HG03378 (cell line): ENCODE measurements around the gene CARD9.
"Not testable (repeated sequence)": the region's sequence is repeated elsewhere in the genome, so short reads cannot be mapped to it uniquely, and the experiment has no call there.

Source experiments
- ATAC-seq: cut with Tn5 transposase; IDR thresholded peaks from one replicate; pipeline ENCODE4 v1.9.1; 2021; ENCODE audit warnings: mild to moderate bottlenecking, moderate library complexity; ENCODE audit not compliant: unreplicated experiment

Gene CARD9, protein sequence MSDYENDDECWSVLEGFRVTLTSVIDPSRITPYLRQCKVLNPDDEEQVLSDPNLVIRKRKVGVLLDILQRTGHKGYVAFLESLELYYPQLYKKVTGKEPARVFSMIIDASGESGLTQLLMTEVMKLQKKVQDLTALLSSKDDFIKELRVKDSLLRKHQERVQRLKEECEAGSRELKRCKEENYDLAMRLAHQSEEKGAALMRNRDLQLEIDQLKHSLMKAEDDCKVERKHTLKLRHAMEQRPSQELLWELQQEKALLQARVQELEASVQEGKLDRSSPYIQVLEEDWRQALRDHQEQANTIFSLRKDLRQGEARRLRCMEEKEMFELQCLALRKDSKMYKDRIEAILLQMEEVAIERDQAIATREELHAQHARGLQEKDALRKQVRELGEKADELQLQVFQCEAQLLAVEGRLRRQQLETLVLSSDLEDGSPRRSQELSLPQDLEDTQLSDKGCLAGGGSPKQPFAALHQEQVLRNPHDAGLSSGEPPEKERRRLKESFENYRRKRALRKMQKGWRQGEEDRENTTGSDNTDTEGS

GRCh38 chr9:136373300-136374182 lies at the start of gene CARD9:
Gene CARD9, minus strand, starts transcription at chr9:136373669. Its CDS starts 1,591 bp downstream, at chr9:136372078.
- no peak for ATAC-seq

GRCh38 chr9:136422876-136423275 lies 49.4 kb upstream of the CARD9 start:
- ATAC-seq, result no peak

DNA sequence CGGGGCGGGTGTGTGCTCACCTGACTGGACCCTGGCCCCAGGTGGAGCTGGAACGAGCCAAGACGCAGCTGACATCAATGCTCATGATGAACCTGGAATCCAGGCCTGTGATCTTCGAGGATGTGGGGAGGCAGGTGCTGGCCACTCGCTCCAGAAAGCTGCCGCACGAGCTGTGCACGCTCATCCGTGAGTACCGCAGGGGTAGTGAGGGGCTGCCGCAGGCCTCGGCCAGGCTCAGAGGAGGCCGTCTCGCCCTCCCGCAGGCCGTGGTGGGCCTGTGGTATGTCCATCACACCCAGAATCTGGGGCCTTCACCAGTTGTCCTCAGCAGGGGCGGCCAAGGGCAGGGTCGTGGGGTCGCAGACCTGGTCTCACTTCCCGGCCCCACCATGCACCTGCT lies 48.3 kb upstream of the CARD9 start:
- no peak for ATAC-seq

DNA sequence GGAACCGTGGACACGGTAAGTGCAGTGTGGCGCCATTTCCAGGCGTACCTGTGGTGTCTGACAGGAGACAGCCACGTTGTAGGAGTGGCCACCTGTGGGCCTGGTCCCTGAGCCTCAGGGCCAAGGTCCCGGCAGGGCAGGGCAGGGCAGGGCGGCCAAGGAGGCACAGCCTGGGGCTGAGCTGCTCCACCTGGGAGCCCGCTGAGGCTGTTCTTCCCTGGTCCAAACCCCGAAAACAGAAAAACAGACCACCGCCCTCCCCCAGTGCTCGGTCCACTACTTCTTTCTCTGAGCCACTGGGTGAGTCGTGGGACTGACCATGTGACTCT lies 45.6 kb upstream of the CARD9 start:
- ATAC-seq, result no peak

GRCh38 chr9:136418182-136419091 lies 45.0 kb upstream of the CARD9 start:
- no peak for ATAC-seq

DNA sequence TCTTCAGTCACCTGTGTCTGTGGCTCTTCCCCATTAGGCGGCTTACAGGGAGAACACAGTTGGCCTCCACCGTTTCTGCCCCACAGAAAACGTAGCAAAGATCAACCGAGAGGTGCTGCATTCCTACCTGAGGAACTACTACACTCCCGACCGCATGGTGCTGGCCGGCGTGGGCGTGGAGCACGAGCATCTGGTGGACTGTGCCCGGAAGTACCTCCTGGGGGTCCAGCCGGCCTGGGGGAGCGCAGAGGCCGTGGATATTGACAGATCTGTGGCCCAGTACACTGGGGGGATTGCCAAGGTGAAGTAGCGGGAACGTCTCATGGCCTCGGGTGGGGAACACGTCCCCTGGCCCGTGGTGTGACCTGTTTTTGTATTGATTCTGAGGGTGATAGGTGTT lies 43.4 kb upstream of the CARD9 start:
- no peak for ATAC-seq

- ATAC-seq, result no peak
These were observed 43.0 kb upstream of the CARD9 start for GRCh38 chr9:136416427-136416826.

DNA sequence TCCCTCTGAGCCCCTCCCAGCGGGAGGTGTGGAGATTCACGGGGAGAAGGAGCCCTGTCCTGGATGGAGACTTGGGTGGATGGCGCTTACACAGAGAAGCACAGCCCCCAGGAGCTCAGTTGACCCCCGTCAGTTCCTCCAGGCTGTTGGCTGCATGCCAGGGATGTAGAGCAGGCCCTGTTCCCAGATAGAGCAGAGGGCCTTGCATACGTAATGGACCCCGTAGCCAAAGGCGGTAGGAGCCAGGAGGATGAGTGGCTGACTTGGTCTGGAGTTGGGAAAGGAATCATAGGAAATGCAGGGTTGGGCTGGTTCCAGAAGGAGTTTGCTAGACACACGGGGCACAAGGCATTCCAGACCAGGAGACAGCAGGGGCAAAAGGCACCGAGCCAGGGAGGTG lies 39.5 kb upstream of the CARD9 start:
- ATAC-seq, result no peak

- ATAC-seq, result no peak
These were observed 37.9 kb upstream of the CARD9 start for GRCh38 chr9:136411378-136411777.

DNA sequence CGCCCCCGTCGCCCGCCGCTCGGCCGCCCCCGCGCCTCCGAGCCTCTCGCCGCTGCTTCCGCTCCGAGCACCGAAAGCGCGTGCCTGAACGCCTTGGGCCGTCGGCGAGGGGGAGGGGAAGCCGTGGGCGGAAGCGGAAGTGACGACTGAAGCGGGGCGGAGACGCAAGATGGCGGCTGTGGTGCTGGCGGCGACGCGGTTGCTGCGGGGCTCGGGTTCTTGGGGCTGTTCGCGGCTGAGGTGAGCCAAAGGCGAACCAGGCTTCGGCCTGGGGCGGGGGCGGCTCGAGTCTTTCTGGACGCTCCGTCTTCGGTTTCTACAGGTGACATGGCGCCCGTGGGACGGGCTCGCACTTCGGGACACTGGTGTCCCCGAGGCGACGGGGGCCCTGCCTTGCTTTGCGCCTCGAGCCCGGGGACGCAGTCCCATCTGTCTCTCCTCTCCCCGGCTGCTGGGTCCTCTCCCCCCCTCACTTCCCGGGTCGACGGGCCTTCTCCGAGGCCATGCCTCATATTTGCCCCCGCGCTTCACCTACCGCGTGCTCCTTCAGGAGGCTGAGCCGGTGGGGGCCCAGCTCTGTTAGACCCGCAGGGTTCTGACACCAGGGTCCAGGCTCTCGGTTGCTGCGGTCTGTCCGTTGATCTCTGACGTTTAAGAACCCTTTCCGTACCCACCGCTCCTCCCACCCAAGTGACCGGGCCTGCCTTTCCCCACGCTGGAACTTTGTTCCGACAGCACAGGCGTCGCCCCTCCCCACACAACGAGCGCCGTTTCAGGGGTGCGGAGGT lies 37.2 kb upstream of the CARD9 start, which contains the start of the genes ENTR1 and PMPCA:
ENTR1 (minus strand) TSS at position 115 of the 788 bp plus-strand sequence. CDS start 217 bp downstream, outside the sequence.
PMPCA (plus strand) TSS at position 159 of the 788 bp plus-strand sequence; CDS start at position 170, 11 bp downstream.
- ATAC-seq, result peak; percentile 50

DNA sequence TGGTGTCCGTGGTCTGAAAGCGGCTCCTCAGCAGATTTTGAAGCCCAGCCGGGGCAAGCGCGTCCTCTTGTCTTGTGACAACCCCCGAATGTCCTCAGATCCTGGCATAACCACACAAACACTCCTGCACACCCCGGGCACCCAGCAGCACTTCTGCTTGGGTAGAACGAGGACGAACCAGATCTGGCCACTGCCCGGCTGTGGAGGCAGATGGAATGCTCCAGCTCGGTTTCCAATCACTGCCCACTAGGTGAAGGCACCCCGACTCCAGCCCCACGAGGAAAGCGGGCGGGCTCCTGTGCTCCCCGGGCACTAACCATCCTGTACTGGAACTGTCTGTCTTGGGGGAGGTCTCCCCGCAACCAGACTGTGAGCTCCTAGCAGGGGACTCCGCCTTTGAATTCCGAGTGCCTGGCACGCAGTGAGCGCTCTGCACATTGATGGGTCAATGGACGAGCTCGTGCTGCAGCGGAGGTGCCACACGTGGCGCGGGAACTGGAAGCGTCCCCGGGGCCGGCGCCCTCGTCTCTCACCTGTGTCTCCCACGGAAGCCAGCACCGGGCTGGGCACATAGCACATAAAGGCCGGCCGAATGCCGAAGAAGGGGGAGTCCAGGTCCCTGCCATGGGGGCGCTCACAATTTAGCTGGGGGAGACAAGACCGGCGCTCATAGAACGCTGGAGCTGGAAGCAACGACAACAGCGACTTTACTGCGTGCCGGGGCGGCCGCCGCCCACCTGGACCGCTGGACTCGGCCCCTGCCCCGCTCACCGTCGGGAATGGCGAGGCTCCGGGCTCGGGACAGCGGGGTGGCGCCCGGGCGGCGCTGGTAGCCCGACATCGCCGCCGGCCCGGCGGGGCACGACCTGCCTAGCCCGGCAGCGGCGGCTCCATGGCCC lies 36.3 kb upstream of the CARD9 start:
- ATAC-seq, result no peak

GRCh38 chr9:136407911-136408310 lies 34.4 kb upstream of the CARD9 start:
- no peak for ATAC-seq

- ATAC-seq, result not testable (repeated sequence)
These were observed 33.6 kb upstream of the CARD9 start for GRCh38 chr9:136407061-136407460.

DNA sequence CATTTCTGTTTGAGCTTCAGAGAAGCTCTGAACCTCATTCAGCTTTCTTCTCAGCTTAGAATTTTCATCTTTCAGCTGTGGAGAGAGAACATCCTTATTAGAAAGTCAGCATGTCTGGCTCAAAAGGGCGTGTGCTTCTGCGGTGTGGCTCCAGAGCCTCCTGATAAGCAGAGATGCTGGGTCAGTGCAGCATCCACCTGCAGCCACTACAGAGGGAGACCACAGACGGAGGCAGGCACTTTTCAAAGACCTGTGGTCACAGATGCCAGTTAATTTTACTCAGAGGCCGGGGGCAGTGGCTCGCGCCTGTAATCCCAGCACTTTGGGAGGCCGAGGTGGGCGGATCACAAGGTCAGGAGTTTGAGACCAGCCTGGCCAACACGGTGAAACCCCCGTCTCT lies 32.4 kb upstream of the CARD9 start:
- not testable (repeated sequence) for ATAC-seq

DNA sequence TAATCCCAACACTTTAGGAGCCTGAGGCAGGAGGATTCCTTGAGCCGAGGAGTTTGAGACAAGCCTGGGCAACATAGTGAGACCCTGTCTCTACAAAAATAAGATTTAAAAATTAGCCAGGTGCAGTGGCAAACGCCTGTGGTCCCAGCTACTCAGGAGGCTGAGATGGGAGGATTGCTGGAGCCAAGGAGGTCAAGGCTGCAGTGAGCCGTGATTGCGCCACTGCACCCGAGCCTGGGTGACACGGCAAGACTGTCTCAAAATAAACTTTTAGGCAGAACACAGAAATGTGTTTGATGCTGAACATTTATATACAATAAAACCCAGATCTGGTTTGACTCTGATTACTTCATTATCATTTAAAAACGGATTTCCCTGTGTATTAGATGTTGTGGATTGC lies 32.0 kb upstream of the CARD9 start:
- ATAC-seq, result no peak

GRCh38 chr9:136404801-136405136 lies 31.3 kb upstream of the CARD9 start:
- no peak for ATAC-seq

DNA sequence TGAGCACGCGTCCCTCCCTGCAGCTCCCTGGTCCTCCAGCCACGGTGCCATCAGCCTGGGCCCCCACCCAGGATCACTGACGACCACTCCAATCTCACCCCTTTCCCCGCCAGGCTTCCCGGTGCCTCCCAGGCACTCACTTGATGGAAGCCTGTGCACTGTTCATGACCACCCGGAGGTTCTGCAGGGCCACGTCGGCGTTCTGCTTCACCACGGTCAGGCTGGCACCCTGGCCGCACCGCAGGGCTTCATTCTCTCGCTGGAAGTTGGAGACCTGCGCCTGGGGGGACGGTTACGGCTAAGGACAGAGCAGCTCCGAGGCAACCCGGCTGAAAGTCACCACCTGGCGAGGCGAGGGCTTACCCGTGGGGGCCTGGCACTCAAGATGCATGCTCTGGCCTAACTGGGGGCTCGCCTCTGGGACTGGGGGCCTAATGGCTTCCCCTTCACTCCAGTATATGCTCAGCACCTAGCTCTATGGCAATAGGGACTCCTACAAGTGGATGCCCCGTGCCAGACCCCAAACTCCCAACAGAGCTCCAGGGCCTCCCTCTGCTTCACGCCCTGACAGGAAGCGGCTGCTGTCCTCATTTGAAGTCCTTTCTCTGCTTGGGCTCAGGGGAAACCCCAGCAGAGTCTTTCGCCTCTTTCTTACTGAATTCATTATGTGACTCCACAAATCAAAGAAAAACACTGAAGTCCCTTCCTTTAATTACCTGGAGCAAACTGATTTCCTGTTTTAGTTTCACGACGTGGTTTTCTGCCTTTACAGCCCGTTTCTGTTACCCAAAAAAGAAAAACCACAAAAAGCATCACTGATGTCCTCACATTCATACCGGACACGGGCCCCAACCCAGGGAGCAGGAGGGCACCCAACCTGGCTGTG lies 30.7 kb upstream of the CARD9 start:
- no peak for ATAC-seq

DNA sequence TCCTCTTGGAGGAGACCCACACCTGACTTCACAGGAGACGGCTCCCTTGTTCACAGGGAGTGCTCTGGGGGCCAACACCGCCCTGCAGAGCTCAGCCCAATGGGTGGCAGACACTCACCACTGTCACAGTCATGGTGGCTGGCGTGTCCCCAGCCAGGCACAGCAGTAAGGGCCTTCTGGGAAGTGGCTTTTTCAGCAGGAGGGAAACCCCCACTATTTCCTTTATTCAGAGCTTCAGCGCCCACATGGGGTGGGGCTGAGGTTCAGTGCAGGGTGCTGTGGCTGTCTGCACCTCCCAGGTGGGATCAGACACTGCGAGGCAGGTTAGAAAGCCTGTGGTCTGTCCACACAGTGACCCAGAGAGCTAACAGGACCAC lies 30.1 kb upstream of the CARD9 start:
- ATAC-seq, result no peak
